Measurements from ENCODE around the gene NOC2L.

GRCh38 chr1:1004420-1004779, 45.3 kb upstream of the NOC2L start:
- TF ChIP-seq POU2F2 (IDR thresholded peaks at IDR 0.05; ENCODE audit: low read depth, low read length) (no peak), POLR2AphosphoS5 (IDR thresholded peaks at IDR 0.05; ENCODE audit: low read depth, low read length) (no peak), POLR2A (IDR thresholded peaks at IDR 0.05; ENCODE audit: low read depth, low read length) (no peak), TAF1 (IDR thresholded peaks at IDR 0.05; ENCODE audit: low read depth, low read length) (no peak), SPI1 (IDR thresholded peaks at IDR 0.05; ENCODE audit: low read depth, low read length) (no peak)
